Endothelial cell of hepatic sinusoid (primary cell): ENCODE results near the gene SLC1A5.
"Not testable (repeated sequence)": the region's sequence is repeated elsewhere in the genome, so short reads cannot be mapped to it uniquely, and the experiment has no call there.

Experiments
- in situ Hi-C: cut with HindIII; loops from 2 replicates; pipeline ENCODE4 v1.10.0; 2017; ENCODE audit warnings: low sequenced_read_pairs

SLC1A5 gene

GRCh38 chr19:46803555-46803954, 15.2 kb upstream of the SLC1A5 start:
- in situ Hi-C loops, result no loop called here

DNA sequence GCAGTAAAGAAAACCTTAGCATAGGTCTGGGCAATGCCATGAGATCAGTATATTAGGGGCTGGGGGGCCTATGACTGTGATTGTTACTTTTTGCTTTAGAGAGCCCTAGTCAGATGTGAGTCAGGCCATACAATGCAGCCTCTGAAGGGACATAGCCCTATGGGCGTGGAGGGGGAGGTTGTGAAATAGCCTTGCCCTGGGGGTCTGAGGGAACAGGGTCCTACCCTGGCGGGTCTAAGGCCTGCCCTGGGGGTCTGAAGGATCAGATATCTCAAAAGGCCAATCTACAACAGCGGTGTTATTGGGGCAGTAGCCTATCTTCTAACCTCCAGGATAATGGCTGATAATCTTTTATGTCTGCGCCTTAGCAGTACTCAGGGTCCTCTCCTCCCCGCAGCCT, 13.8 kb upstream of the SLC1A5 start:
- in situ Hi-C loops, result no loop called here

DNA sequence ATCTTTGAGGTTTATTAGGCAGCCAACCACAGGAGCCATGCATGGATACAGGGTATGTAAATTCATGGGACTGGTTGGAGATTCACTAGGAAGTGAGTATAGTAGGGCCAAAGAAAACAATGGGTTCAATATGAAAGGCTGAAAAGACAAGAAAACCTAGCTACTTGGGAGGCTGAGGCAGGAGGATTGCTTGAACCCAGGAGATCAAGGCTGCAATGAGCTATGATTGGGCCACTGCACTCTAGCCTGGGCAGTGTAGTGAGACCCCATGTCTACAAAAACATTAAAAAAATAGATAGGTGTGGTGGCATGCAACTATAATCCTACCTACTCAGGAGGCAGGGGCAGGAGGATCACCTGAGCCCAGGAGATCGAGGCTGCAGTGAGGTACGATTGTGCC, 10.3 kb upstream of the SLC1A5 start:
- in situ Hi-C loops, result no loop called here

DNA sequence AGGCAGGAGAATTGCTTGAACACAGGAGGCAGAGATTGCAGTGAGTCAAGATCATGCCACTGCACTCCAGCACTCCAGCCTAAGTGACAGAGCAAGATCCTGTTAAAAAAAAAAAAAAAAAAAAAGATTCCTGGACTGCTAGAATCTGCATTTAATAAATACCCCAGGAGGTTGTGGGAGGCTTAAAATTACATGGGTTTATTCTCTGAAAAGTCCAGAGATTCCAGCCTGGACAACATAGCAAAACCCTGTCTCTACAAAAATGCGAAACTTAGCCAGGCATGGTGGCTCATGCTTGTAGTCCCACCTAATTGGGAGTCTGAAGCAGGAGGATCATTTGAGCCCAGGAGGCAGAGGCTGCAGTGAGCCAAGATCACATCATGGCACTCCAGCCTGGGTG, 9.5 kb upstream of the SLC1A5 start:
- in situ Hi-C loops, result no loop called here

DNA sequence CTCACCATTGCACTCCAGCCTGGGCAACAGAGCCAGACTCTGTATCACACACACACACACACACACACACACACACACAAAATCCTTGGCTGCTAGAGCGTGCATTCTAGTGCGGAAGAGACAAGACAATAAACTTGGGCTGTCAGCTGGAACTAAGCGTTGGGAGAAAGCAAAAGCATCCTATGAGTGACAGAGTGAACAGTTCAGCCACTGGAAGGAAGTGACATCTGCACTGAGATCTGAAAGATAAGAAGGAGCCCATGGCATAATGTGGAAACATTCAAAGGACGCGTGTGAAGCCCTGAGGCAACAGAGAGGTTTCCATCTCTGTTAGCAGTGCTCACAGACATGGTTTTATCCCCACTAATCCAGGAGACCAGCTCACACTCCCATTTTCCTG, 3.5 kb upstream of the SLC1A5 start:
- in situ Hi-C loops, result no loop called here

- in situ Hi-C loops, result loop anchor here (5.0 kb wide), 1 partner anchor 33 kb away; no protein-coding TSS in a partner anchor
Observed at GRCh38 chr19:46789371-46789770, 977 bp upstream of the SLC1A5 start.

GRCh38 chr19:46788968-46789338, 559 bp upstream of the SLC1A5 start:
- in situ Hi-C loops, result loop anchor here (5.0 kb wide), 1 partner anchor 33 kb away; no protein-coding TSS in a partner anchor

GRCh38 chr19:46787331-46788261, 798 bp downstream of the SLC1A5 start:
- in situ Hi-C loops, result loop anchor here (5.0 kb wide), 1 partner anchor 35 kb away; no protein-coding TSS in a partner anchor

DNA sequence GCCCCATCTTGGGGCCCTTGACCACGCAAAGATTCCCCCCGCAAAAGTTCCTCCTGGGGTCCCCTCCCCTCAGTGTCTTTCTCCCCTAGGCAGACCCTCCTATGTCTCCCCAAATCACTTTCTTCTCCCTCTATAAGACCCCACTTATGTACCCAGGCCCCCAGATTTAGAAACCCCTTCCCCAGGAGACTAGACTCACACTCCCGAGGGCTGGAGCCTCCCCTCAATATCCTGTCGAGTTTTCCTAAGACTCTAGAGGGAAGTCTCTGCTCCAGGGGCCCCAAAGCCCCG, 1.4 kb downstream of the SLC1A5 start:
- in situ Hi-C loops, result loop anchor here (5.0 kb wide), 1 partner anchor 35 kb away; no protein-coding TSS in a partner anchor

GRCh38 chr19:46786236-46787039, 2.0 kb downstream of the SLC1A5 start:
- in situ Hi-C loops, result loop anchor here (5.0 kb wide), 1 partner anchor 36 kb away; no protein-coding TSS in a partner anchor

DNA sequence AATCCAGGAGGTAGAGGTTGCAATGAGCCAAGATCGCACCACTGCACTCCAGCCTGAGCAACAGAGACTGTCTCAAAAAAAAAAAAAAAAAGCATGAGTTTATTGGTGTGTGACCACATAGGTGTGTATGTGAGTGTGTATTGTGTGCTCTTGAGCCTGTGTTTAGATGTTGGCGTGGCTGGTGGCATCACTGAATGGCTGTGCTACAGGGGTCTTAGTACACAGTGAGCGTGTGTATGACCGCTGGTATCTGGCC, 2.5 kb downstream of the SLC1A5 start:
- in situ Hi-C loops, result loop anchor here (5.0 kb wide), 1 partner anchor 36 kb away; no protein-coding TSS in a partner anchor

DNA sequence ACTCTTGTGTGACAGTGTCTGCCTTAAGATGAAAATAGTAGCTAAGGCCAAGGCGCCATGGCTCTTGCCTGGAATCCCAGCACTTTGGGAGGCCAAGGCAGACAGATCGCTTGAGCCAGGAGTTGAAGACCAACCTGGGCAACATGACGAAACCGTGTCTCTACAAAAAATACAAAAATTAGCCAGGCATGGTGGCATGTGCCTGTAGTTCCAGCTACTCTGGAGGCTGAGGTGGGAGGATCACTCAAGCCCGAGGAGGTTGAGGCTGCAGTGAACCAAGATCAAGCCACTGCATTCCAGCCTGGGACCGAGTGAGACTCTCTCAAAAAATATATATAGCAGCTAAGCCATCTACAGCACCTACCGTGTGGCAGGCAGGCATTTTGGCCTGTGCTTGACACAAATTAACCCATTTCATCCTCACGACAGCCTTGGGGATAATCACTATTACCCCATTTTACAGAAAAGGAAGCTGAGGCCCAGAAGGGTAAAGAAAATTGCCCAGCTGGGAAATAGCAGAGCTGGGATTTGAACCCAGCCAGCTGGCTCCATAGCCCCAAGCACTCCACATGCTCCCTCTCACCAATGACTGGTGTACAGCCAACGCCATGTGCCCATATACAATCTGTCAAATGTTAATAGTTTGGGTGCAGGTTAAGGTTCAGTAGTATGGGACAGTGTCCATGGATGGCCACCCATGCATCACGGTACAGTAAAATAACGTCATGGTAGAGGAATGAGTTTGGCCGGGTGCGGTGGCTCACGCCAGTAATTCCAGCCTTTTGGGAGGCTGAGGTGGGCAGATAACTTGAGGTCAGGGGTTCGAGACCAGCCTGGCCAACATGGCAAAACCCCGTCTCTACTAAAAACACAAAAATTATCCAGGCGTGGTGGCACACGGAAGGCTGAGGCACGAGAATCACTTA, 3.1 kb downstream of the SLC1A5 start:
- in situ Hi-C loops, result loop anchor here (5.0 kb wide), 1 partner anchor 37 kb away; no protein-coding TSS in a partner anchor

- in situ Hi-C loops, result loop anchor here (5.0 kb wide), 2 partner anchors 38 to 92 kb away; no protein-coding TSS in a partner anchor
Observed at GRCh38 chr19:46784262-46785053, 3.9 kb downstream of the SLC1A5 start.

- in situ Hi-C loops, result loop anchor here (5.0 kb wide), 1 partner anchor 91 kb away; no protein-coding TSS in a partner anchor
Observed at GRCh38 chr19:46783670-46784069, 4.7 kb downstream of the SLC1A5 start.

GRCh38 chr19:46782355-46783019, 5.9 kb downstream of the SLC1A5 start:
- in situ Hi-C loops, result loop anchor here (5.0 kb wide), 1 partner anchor 90 kb away; no protein-coding TSS in a partner anchor

GRCh38 chr19:46777956-46778645, 10.3 kb downstream of the SLC1A5 start:
- in situ Hi-C loops, result not testable (repeated sequence)

- in situ Hi-C loops, result no loop called here
Observed at GRCh38 chr19:46776927-46777911, 11.2 kb downstream of the SLC1A5 start.
